WTC11 (cell line): ENCODE results near the gene SHISA6. TPM values are rescaled to one million over a fixed set of nuclear protein-coding genes. Genes with fewer than 3 reads are reported as not detected.

Experiments
- ATAC-seq: fragments of 200-7000 bp; cut with Tn5 transposase; 2 replicates; pipeline ENCODE4 v1.10.0; 2021; ENCODE audit warnings: mild to moderate bottlenecking, moderate library complexity
- CTCF ChIA-PET: fragments of 300-600 bp; sonication (Branson Sonifier 250); formaldehyde crosslinking; loops from one replicate; lab custom pipeline; 2021; ENCODE audit warnings: antibody characterized with exemption; lab: Charles Lee
- POLR2A ChIA-PET: fragments of 350-600 bp; sonication (Branson Sonifier 250); formaldehyde crosslinking; loops from one replicate; lab custom pipeline; 2021; ENCODE audit warnings: antibody characterized with exemption; lab: Charles Lee
- DNase-seq: peaks from one replicate; pipeline ENCODE4 v3.0.0; 2021; ENCODE audit warnings: low spot score
- H3K27ac Mint-ChIP-seq: 2 replicates; pipeline ENCODE4 v1.8.0; 2021; ENCODE audit warnings: mixed read lengths
- H3K27me3 Mint-ChIP-seq: 2 replicates; pipeline ENCODE4 v1.8.0; 2021; ENCODE audit warnings: low read depth, mild to moderate bottlenecking, moderate library complexity, mixed read lengths
- H3K36me3 Mint-ChIP-seq: 2 replicates; pipeline ENCODE4 v1.8.0; 2021; ENCODE audit warnings: mixed read lengths
- H3K4me1 Mint-ChIP-seq: 2 replicates; pipeline ENCODE4 v1.8.0; 2022; ENCODE audit warnings: mixed read lengths
- H3K4me3 Mint-ChIP-seq: 2 replicates; pipeline ENCODE4 v1.8.0; 2021; ENCODE audit warnings: mild to moderate bottlenecking, moderate library complexity, mixed read lengths
- H3K9me3 Mint-ChIP-seq: 2 replicates; pipeline ENCODE4 v1.8.0; 2021; ENCODE audit warnings: mixed read lengths
- ATF6 ChIP-seq: sonication (generic); formaldehyde crosslinking; IDR thresholded peaks from 2 replicates; pipeline ENCODE4 v1.8.1; 2023; ENCODE audit warnings: mild to moderate bottlenecking, missing genetic modification reagents
- CBFB ChIP-seq: sonication (generic); formaldehyde crosslinking; IDR thresholded peaks from 2 replicates; pipeline ENCODE4 v1.8.1; 2022; ENCODE audit warnings: mild to moderate bottlenecking, low read depth, missing genetic modification reagents
- E2F1 ChIP-seq: sonication (generic); formaldehyde crosslinking; IDR thresholded peaks from 2 replicates; pipeline ENCODE4 v1.8.0; 2022; ENCODE audit warnings: mild to moderate bottlenecking, missing genetic modification reagents
- E2F4 ChIP-seq: sonication (generic); formaldehyde crosslinking; IDR thresholded peaks from 2 replicates; pipeline ENCODE4 v1.8.1; 2022; ENCODE audit warnings: low read depth, mild to moderate bottlenecking, moderate library complexity, missing genetic modification reagents, borderline replicate concordance
- FOXJ3 ChIP-seq: sonication (generic); formaldehyde crosslinking; IDR thresholded peaks from 2 replicates; pipeline ENCODE4 v1.9.0; 2021; ENCODE audit warnings: missing genetic modification reagents, mild to moderate bottlenecking, borderline replicate concordance
- IRF1 ChIP-seq: sonication (generic); formaldehyde crosslinking; IDR thresholded peaks from 2 replicates; pipeline ENCODE4 v1.8.0; 2023; ENCODE audit warnings: missing genetic modification reagents
- MXD4 ChIP-seq: fragments of 250-450 bp; sonication (Bioruptor Pico); IDR thresholded peaks from 2 replicates; pipeline ENCODE4 v1.8.0; 2021; ENCODE audit warnings: mild to moderate bottlenecking, moderate library complexity, borderline replicate concordance
- NFATC4 ChIP-seq: fragments of 250-450 bp; sonication (Bioruptor Pico); IDR thresholded peaks from 2 replicates; pipeline ENCODE4 v1.9.0; 2021; ENCODE audit warnings: mild to moderate bottlenecking
- NR1H2 ChIP-seq: sonication (generic); formaldehyde crosslinking; IDR thresholded peaks from 2 replicates; pipeline ENCODE4 v1.9.0; 2021; ENCODE audit warnings: mild to moderate bottlenecking, moderate library complexity, missing genetic modification reagents
- SP1 ChIP-seq: sonication (generic); formaldehyde crosslinking; conservative IDR thresholded peaks from 2 replicates; pipeline ENCODE4 v1.8.1; 2022; ENCODE audit warnings: missing genetic modification reagents
- STAT6 ChIP-seq: sonication (generic); formaldehyde crosslinking; conservative IDR thresholded peaks from 2 replicates; pipeline ENCODE4 v1.8.1; 2023; ENCODE audit warnings: mild to moderate bottlenecking, low read depth, missing genetic modification reagents, moderate library complexity
- TEAD1 ChIP-seq: sonication (generic); formaldehyde crosslinking; IDR thresholded peaks from 2 replicates; pipeline ENCODE4 v1.8.0; 2022; ENCODE audit warnings: mild to moderate bottlenecking, missing genetic modification reagents
- USF1 ChIP-seq: sonication (generic); formaldehyde crosslinking; IDR thresholded peaks from 2 replicates; pipeline ENCODE4 v1.8.0; 2022; ENCODE audit warnings: mild to moderate bottlenecking, missing genetic modification reagents
- ZNF138 ChIP-seq: sonication (generic); formaldehyde crosslinking; conservative IDR thresholded peaks from 2 replicates; pipeline ENCODE4 v1.8.1; 2022; ENCODE audit warnings: mild to moderate bottlenecking, moderate library complexity, missing genetic modification reagents
- ZNF219 ChIP-seq: sonication (generic); formaldehyde crosslinking; IDR thresholded peaks from 2 replicates; pipeline ENCODE4 v1.8.0; 2023; ENCODE audit warnings: missing genetic modification reagents, mild to moderate bottlenecking, borderline replicate concordance
- ZNF425 ChIP-seq: fragments of 250-450 bp; sonication (Bioruptor Pico); conservative IDR thresholded peaks from 2 replicates; pipeline ENCODE4 v1.9.0; 2021; ENCODE audit warnings: mild to moderate bottlenecking
- total RNA-seq: library from RNA; stranded (reverse); gene quantifications from 3 replicates; pipeline ENCODE4 v1.2.3, GENCODE V29; 2021

Gene SHISA6
- total RNA-seq, 1 experiment from 2014 or later: 1.1 TPM

- POLR2A ChIA-PET: no interaction called here
These were observed 309.4 kb downstream of the SHISA6 start for GRCh38 chr17:11550431-11550830.

More at GRCh38 chr17:11550431-11550830, 309.4 kb downstream of the SHISA6 start:
- ATAC-seq (no peak), DNase-seq (no peak)
- H3K27ac Mint-ChIP-seq: no peak overlapping the region
- H3K4me3 Mint-ChIP-seq: no peak overlapping the region
- H3K4me1 Mint-ChIP-seq: no peaks in the 10 kb centered on the region
- H3K27me3 Mint-ChIP-seq: peaks cover 12% of the 10 kb centered on the region
- H3K9me3 Mint-ChIP-seq: peaks cover 85% of the 10 kb centered on the region
- peaks cover 68% of the 10 kb centered on the region for H3K36me3 Mint-ChIP-seq
- CTCF ChIA-PET: interaction anchor here (0.6 kb wide), 1 partner anchor 96 kb away, joined by 4 read pairs; no protein-coding TSS in a partner anchor
- TF ChIP-seq ZNF138 (CRISPR knock-in tag): no peak
- TF ChIP-seq ATF6 (CRISPR knock-in tag): no peak
- TF ChIP-seq ZNF219 (CRISPR knock-in tag): no peak
- TF ChIP-seq CBFB (CRISPR knock-in tag): no peak
- no peak for TF ChIP-seq MXD4 (CRISPR knock-in tag)
- no peak for TF ChIP-seq FOXJ3 (CRISPR knock-in tag)
- no peak for TF ChIP-seq E2F1 (CRISPR knock-in tag)
- no peak for TF ChIP-seq IRF1 (CRISPR knock-in tag)
- TF ChIP-seq E2F4 (CRISPR knock-in tag): no peak
- no peak for TF ChIP-seq SP1 (CRISPR knock-in tag)
- TF ChIP-seq STAT6: no peak
- TF ChIP-seq TEAD1 (CRISPR knock-in tag): no peak
- TF ChIP-seq ZNF425 (CRISPR knock-in tag): no peak
- TF ChIP-seq USF1 (CRISPR knock-in tag): no peak
- no peak for TF ChIP-seq NR1H2 (CRISPR knock-in tag)
- no peak for TF ChIP-seq NFATC4 (CRISPR knock-in tag)
